22Rv1 (cell line): ENCODE data around the gene DTX1.

Source experiments
- CTCF ChIP-seq: fragments of 450-650 bp; IDR thresholded peaks from 2 replicates; pipeline ENCODE4 v1.5.1; 2017; ENCODE audit warnings: mild to moderate bottlenecking
- ZFX ChIP-seq: fragments of 450-650 bp; IDR thresholded peaks from 2 replicates; pipeline ENCODE4 v1.6.1; 2017; ENCODE audit warnings: antibody characterized with exemption, borderline replicate concordance

- no peak for TF ChIP-seq CTCF
- no peak for TF ChIP-seq ZFX
These were observed 48.5 kb downstream of the DTX1 start for GRCh38 chr12:113104953-113105510.
